22Rv1 (cell line): ENCODE data around the gene LSAMP.

ENCODE experiments used
- ZFX ChIP-seq: fragments of 450-650 bp; IDR thresholded peaks from 2 replicates; pipeline ENCODE4 v1.6.1; 2017; ENCODE audit warnings: antibody characterized with exemption, borderline replicate concordance
- TF ChIP-seq, protein P1 (sequence below): fragments of 450-650 bp; IDR thresholded peaks from 2 replicates; pipeline ENCODE4 v1.5.1; 2017; ENCODE audit warnings: mild to moderate bottlenecking

DNA sequence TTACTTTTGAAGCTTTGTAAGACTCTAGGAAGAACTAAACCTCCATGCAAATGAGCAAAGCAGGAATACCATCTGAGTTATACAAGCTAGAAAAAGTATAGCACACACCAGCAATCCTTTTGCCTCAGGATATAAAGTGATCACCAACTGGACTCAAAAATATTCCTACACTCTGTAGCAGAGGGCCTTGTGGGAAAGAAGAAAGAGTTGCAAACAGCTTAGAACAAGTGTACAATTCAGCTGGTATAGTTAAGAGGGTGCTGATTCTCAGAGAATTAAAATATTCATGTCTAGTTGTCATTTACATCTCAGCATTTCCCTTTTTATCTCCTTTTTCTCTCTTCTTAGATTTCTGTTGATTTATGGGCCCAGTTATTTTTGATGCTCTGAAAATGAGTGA, 573.6 kb downstream of the LSAMP start:
- TF ChIP-seq, protein P1, sequence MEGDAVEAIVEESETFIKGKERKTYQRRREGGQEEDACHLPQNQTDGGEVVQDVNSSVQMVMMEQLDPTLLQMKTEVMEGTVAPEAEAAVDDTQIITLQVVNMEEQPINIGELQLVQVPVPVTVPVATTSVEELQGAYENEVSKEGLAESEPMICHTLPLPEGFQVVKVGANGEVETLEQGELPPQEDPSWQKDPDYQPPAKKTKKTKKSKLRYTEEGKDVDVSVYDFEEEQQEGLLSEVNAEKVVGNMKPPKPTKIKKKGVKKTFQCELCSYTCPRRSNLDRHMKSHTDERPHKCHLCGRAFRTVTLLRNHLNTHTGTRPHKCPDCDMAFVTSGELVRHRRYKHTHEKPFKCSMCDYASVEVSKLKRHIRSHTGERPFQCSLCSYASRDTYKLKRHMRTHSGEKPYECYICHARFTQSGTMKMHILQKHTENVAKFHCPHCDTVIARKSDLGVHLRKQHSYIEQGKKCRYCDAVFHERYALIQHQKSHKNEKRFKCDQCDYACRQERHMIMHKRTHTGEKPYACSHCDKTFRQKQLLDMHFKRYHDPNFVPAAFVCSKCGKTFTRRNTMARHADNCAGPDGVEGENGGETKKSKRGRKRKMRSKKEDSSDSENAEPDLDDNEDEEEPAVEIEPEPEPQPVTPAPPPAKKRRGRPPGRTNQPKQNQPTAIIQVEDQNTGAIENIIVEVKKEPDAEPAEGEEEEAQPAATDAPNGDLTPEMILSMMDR, result no peak
- TF ChIP-seq ZFX, result no peak
